Keratinocyte (primary cell): ENCODE results near the gene TMEM109.

Experiments used
- CTCF ChIP-seq, 3 experiments: IDR thresholded peaks in 1 of 3; conservative IDR thresholded peaks in 1 of 3; optimal IDR thresholded peaks in 1 of 3; 2 replicates in 2 of 3; 3 replicates in 1 of 3; pipeline versions ENCODE3 to v1.5.1; 2011; ENCODE audit warnings: low read length in 3 of 3, mild to moderate bottlenecking in 3 of 3, moderate library complexity in 2 of 3, control low read depth in 1 of 3, inconsistent platforms in 1 of 3; ENCODE audit not compliant: insufficient read depth in 2 of 3; ENCODE audit errors: extremely low read depth in 1 of 3
- EZH2 ChIP-seq: IDR thresholded peaks from one replicate; pipeline ENCODE4 v1.6.1; 2012; ENCODE audit warnings: inconsistent platforms, mild to moderate bottlenecking, low read length, moderate library complexity

GRCh38 chr11:60926500-60926899, 12.5 kb downstream of the TMEM109 start:
- TF ChIP-seq CTCF (optimal IDR thresholded peaks at IDR 0.05 in 1 of 3, IDR thresholded peaks at IDR 0.05 in 1 of 3, conservative IDR thresholded peaks at IDR 0.05 in 1 of 3; ENCODE audit: extremely low read depth in 1 of 3, insufficient read depth in 2 of 3, low read length in 3 of 3) = no peak
- TF ChIP-seq EZH2 = no peak
